Keratinocyte (primary cell): ENCODE data around the gene CCDC7. TPM values are rescaled to one million over a fixed set of nuclear protein-coding genes. Genes with fewer than 3 reads are reported as not detected.

ENCODE experiments used
- DNase-seq: peaks from one replicate; pipeline ENCODE4 v3.0.0-alpha.2; 2011; ENCODE audit warnings: low read depth, missing footprints, low spot score
- FAIRE-seq: peaks from 2 replicates; lab custom pipeline; 2011; peaks lifted over from hg19 to GRCh38; lab: Jason Lieb, UNC
- H2AFZ ChIP-seq: 2 replicates; pipeline ENCODE4 v1.6.0; 2012; ENCODE audit warnings: low read length, control low read depth, inconsistent platforms; ENCODE audit not compliant: control insufficient read depth
- H3K27ac ChIP-seq: 2 replicates; pipeline ENCODE4 v1.5.1; 2011; ENCODE audit warnings: low read length; ENCODE audit not compliant: control insufficient read depth, insufficient read depth
- H3K27me3 ChIP-seq: 3 replicates; pipeline ENCODE4 v1.6.0; 2011; ENCODE audit warnings: low read length; ENCODE audit not compliant: control insufficient read depth, insufficient read depth; ENCODE audit errors: extremely low read depth
- H3K36me3 ChIP-seq, 2 experiments: 2 replicates in 1 of 2; 3 replicates in 1 of 2; pipeline ENCODE4 v1.5.1; 2011; ENCODE audit warnings: low read length in 2 of 2, mild to moderate bottlenecking in 1 of 2; ENCODE audit not compliant: control insufficient read depth in 2 of 2, insufficient read depth in 2 of 2; ENCODE audit errors: extremely low read depth in 1 of 2
- H3K4me1 ChIP-seq: 3 replicates; pipeline ENCODE4 v1.5.1; 2011; ENCODE audit warnings: low read length; ENCODE audit not compliant: control insufficient read depth, insufficient read depth; ENCODE audit errors: extremely low read depth
- H3K4me2 ChIP-seq: 3 replicates; pipeline ENCODE4 v1.6.0; 2011; ENCODE audit warnings: low read depth, low read length; ENCODE audit not compliant: control insufficient read depth, insufficient read depth; ENCODE audit errors: extremely low read depth
- H3K4me3 ChIP-seq, 3 experiments: fragments of 200-600 bp in 1 of 3; sonication (generic) in 1 of 3; 2 replicates in 2 of 3; 3 replicates in 1 of 3; pipeline ENCODE4 v1.5.1; 2011 to 2016; ENCODE audit warnings: low read length in 3 of 3, mild to moderate bottlenecking in 3 of 3, control low read depth in 2 of 3, inconsistent platforms in 1 of 3, low read depth in 1 of 3, mixed read lengths in 1 of 3, mixed run types in 1 of 3, moderate library complexity in 1 of 3; ENCODE audit not compliant: control insufficient read depth in 2 of 3, insufficient read depth in 2 of 3; ENCODE audit errors: extremely low read depth in 1 of 3
- H3K79me2 ChIP-seq: 2 replicates; pipeline ENCODE4 v1.6.0; 2012; ENCODE audit warnings: low read length; ENCODE audit not compliant: control insufficient read depth, insufficient read depth
- H3K9ac ChIP-seq: 3 replicates; pipeline ENCODE4 v1.6.0; 2011; ENCODE audit warnings: low read length; ENCODE audit not compliant: control insufficient read depth, insufficient read depth; ENCODE audit errors: extremely low read depth
- H3K9me1 ChIP-seq: 3 replicates; pipeline ENCODE4 v1.6.0; 2011; ENCODE audit warnings: low read length; ENCODE audit not compliant: control insufficient read depth, insufficient read depth; ENCODE audit errors: extremely low read depth
- H3K9me3 ChIP-seq: 2 replicates; pipeline ENCODE4 v1.5.1; 2012; ENCODE audit warnings: low read depth, low read length; ENCODE audit not compliant: control insufficient read depth
- H4K20me1 ChIP-seq: 3 replicates; pipeline ENCODE4 v1.6.0; 2011; ENCODE audit warnings: low read length; ENCODE audit not compliant: control insufficient read depth, insufficient read depth; ENCODE audit errors: extremely low read depth
- CTCF ChIP-seq, 3 experiments: IDR thresholded peaks in 1 of 3; conservative IDR thresholded peaks in 1 of 3; optimal IDR thresholded peaks in 1 of 3; 2 replicates in 2 of 3; 3 replicates in 1 of 3; pipeline versions ENCODE3 to v1.5.1; 2011; ENCODE audit warnings: low read length in 3 of 3, mild to moderate bottlenecking in 3 of 3, moderate library complexity in 2 of 3, control low read depth in 1 of 3, inconsistent platforms in 1 of 3; ENCODE audit not compliant: insufficient read depth in 2 of 3; ENCODE audit errors: extremely low read depth in 1 of 3
- EZH2 ChIP-seq: IDR thresholded peaks from one replicate; pipeline ENCODE4 v1.6.1; 2012; ENCODE audit warnings: inconsistent platforms, mild to moderate bottlenecking, low read length, moderate library complexity
- dilution Hi-C: fragments of 300-500 bp; cut with MboI; formaldehyde crosslinking; loops from one replicate; pipeline ENCODE4 v1.7.0; 2020; ENCODE audit warnings: low sequenced_read_pairs; ENCODE audit not compliant: extremely low pct_ligation_motif_present
- polyA plus RNA-seq, 5 experiments: library from polyadenylated mRNA; depleted of rRNA in 3 of 5; stranded (reverse) in 3 of 5; stranded (forward) in 1 of 5; unstranded in 1 of 5; fragments of >200 nt; gene quantifications; 1 replicate in 1 of 5; 2 replicates in 3 of 5; 3 replicates in 1 of 5; pipeline versions ENCODE4 v1.2.1 to v1.2.3, GENCODE V29; 2011 to 2012; ENCODE audit warnings: missing spikeins in 2 of 5, low read depth in 1 of 5, low replicate concordance in 1 of 5

CCDC7 gene
- polyA plus RNA-seq, 1 donor (not counting 4 experiments of a cell fraction or from before 2014, with no cell fraction given) = 1.1 TPM

DNA sequence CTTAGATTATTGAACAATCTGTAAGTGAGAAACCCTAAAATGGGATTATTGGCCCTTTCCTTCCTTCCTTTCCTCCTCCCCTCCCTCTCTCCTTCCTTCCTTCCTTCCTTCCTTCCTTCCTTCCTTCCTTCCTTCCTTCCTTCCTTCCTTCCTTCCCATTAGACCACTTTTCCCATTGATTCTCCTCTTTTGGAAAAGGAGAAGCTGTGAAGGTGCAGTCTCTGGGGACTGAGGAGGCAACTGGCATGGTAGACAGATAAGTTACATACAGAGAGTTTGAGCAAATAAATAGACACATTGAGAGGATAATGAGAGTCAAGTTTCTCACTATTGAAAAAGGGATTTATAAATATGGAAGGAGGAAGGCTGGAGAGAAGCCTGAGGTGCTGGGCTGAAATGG lies 45.0 kb upstream of the CCDC7 start:
- Histone ChIP-seq H3K4me2 (no peak overlapping the region), H3K9me3 (no peaks in the 10 kb centered on the region), H3K36me3 (no peaks in the 10 kb centered on the region), H2AFZ (no peak overlapping the region), H3K27me3 (no peaks in the 10 kb centered on the region), H3K4me1 (no peaks in the 10 kb centered on the region), H3K9me1 (no peaks in the 10 kb centered on the region), H3K9ac (no peak overlapping the region), H3K4me3 (no peak overlapping the region), H3K27ac (no peak overlapping the region), H4K20me1 (no peaks in the 10 kb centered on the region), H3K79me2 (no peaks in the 10 kb centered on the region)
- FAIRE-seq = no peak
- DNase-seq = no peak
- TF ChIP-seq CTCF (optimal IDR thresholded peaks at IDR 0.05 in 1 of 3, IDR thresholded peaks at IDR 0.05 in 1 of 3, conservative IDR thresholded peaks at IDR 0.05 in 1 of 3; ENCODE audit: extremely low read depth in 1 of 3, insufficient read depth in 2 of 3, low read length in 3 of 3) (no peak), EZH2 (no peak)
- dilution Hi-C loops = no loop called here

DNA sequence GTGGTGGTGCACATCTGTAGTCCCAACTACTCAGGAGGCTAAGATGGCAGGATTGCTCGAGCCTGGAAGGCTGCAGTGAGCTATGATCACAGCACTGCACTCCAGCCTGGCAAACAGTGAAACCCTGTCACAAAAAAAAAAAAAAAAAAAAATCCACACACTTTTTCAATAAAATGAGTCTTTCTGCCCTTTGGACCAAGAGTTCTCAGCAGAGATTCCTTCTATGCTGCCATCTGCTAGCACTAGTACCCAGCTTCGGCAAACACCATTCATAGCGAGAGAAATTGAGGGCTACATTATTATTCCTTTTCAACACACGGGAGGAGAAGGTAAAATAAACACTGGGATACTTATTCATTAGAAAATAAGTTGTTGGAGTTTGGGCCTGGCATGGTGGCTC lies 43.4 kb upstream of the CCDC7 start:
- H2AFZ ChIP-seq = no peak overlapping the region
- no peaks in the 10 kb centered on the region for H3K79me2 ChIP-seq
- H3K9ac ChIP-seq = no peak overlapping the region
- dilution Hi-C loops = no loop called here
- H4K20me1 ChIP-seq = no peaks in the 10 kb centered on the region
- TF ChIP-seq EZH2 (no peak), CTCF (optimal IDR thresholded peaks at IDR 0.05 in 1 of 3, IDR thresholded peaks at IDR 0.05 in 1 of 3, conservative IDR thresholded peaks at IDR 0.05 in 1 of 3; ENCODE audit: extremely low read depth in 1 of 3, insufficient read depth in 2 of 3, low read length in 3 of 3) (no peak)
- no peaks in the 10 kb centered on the region for H3K9me1 ChIP-seq
- no peak for FAIRE-seq
- no peak overlapping the region for H3K4me2 ChIP-seq
- no peaks in the 10 kb centered on the region for H3K27me3 ChIP-seq
- DNase-seq = no peak
- H3K9me3 ChIP-seq = no peaks in the 10 kb centered on the region
- no peak overlapping the region for H3K4me3 ChIP-seq
- no peak overlapping the region for H3K27ac ChIP-seq
- no peaks in the 10 kb centered on the region for H3K36me3 ChIP-seq
- no peaks in the 10 kb centered on the region for H3K4me1 ChIP-seq
